HG03571 (cell line): ENCODE results near the gene ARL2.
"Not testable (repeated sequence)": the region's sequence is repeated elsewhere in the genome, so short reads cannot be mapped to it uniquely, and the experiment has no call there.

Experiments used
- ATAC-seq: cut with Tn5 transposase; IDR thresholded peaks from one replicate; pipeline ENCODE4 v1.9.1; 2021; ENCODE audit not compliant: unreplicated experiment

The ARL2 gene

GRCh38 chr11:65003968-65004367 is 10.0 kb upstream of the ARL2 start:
- not testable (repeated sequence) for ATAC-seq

- no peak for ATAC-seq
These were observed 5.9 kb upstream of the ARL2 start for GRCh38 chr11:65008016-65008415.

- no peak for ATAC-seq
These were observed 5.1 kb upstream of the ARL2 start for GRCh38 chr11:65008873-65009272.

GRCh38 chr11:65013130-65013887 is 651 bp upstream of the ARL2 start:
- peak; percentile 61 for ATAC-seq

GRCh38 chr11:65014726-65015227 is 817 bp downstream of the ARL2 start:
- ATAC-seq = no peak

GRCh38 chr11:65016705-65017104 is 2.7 kb downstream of the ARL2 start:
- ATAC-seq = no peak

GRCh38 chr11:65017937-65018336 is 4.0 kb downstream of the ARL2 start:
- ATAC-seq = no peak

GRCh38 chr11:65019824-65020223 is 5.9 kb downstream of the ARL2 start:
- no peak for ATAC-seq

GRCh38 chr11:65021003-65021402 is 7.0 kb downstream of the ARL2 start:
- ATAC-seq = no peak

- ATAC-seq = no peak
These were observed 7.5 kb downstream of the ARL2 start for GRCh38 chr11:65021509-65021908.

GRCh38 chr11:65023502-65023901 is 9.5 kb downstream of the ARL2 start:
- not testable (repeated sequence) for ATAC-seq

GRCh38 chr11:65026810-65027209 is 12.8 kb downstream of the ARL2 start:
- ATAC-seq = no peak

- peak; percentile 71 for ATAC-seq
These were observed 13.5 kb downstream of the ARL2 start, which contains the start of gene SNX15 for GRCh38 chr11:65027213-65028067. Gene SNX15 (plus strand): TSS chr11:65027439. CDS start chr11:65027538, 99 bp downstream.

- no peak for ATAC-seq
These were observed 18.3 kb downstream of the ARL2 start for GRCh38 chr11:65032216-65032615.

GRCh38 chr11:65034423-65034822 is 20.5 kb downstream of the ARL2 start:
- ATAC-seq = no peak

GRCh38 chr11:65035579-65035978 is 21.6 kb downstream of the ARL2 start:
- ATAC-seq = no peak

GRCh38 chr11:65036931-65037330 is 23.0 kb downstream of the ARL2 start:
- ATAC-seq = no peak

- no peak for ATAC-seq
These were observed 26.5 kb downstream of the ARL2 start for GRCh38 chr11:65040520-65040846.

- ATAC-seq = peak; percentile 86
These were observed 27.1 kb downstream of the ARL2 start, which contains the start of gene SAC3D1 for GRCh38 chr11:65040847-65041622. Gene SAC3D1 (plus strand): TSS chr11:65041210. CDS start chr11:65041293, 83 bp downstream.

GRCh38 chr11:65042891-65043290 is 28.9 kb downstream of the ARL2 start:
- no peak for ATAC-seq

- ATAC-seq = no peak
These were observed 30.0 kb downstream of the ARL2 start for GRCh38 chr11:65043881-65044501.
